Astrocyte (in vitro differentiated cells and primary cell): ENCODE results near the gene UNKL. TPM values are rescaled to one million over a fixed set of nuclear protein-coding genes. Genes with fewer than 3 reads are reported as not detected.

ENCODE experiments used
- DNase-seq: peaks from one replicate; pipeline ENCODE4 v3.0.0-alpha.2; 2010; ENCODE audit warnings: low read depth
- FAIRE-seq: peaks from 2 replicates; lab custom pipeline; 2011; peaks lifted over from hg19 to GRCh38; lab: Jason Lieb, UNC
- H2AFZ ChIP-seq: 2 replicates; pipeline ENCODE4 v1.6.0; 2012; ENCODE audit warnings: low read depth, low read length, inconsistent platforms
- H3K27ac ChIP-seq: 2 replicates; pipeline ENCODE4 v1.5.1; 2011; ENCODE audit warnings: low read depth, low read length, inconsistent platforms
- H3K27me3 ChIP-seq: 2 replicates; pipeline ENCODE4 v1.6.0; 2011; ENCODE audit warnings: low read length, inconsistent platforms; ENCODE audit not compliant: insufficient read depth
- H3K36me3 ChIP-seq: 2 replicates; pipeline ENCODE4 v1.5.1; 2011; ENCODE audit warnings: low read length, inconsistent platforms; ENCODE audit not compliant: insufficient read depth
- H3K4me1 ChIP-seq: 2 replicates; pipeline ENCODE4 v1.5.1; 2011; ENCODE audit warnings: low read length, inconsistent platforms; ENCODE audit not compliant: insufficient read depth
- H3K4me2 ChIP-seq: 2 replicates; pipeline ENCODE4 v1.6.0; 2012; ENCODE audit warnings: low read length, inconsistent platforms
- H3K4me3 ChIP-seq: 2 replicates; pipeline ENCODE4 v1.5.1; 2011; ENCODE audit warnings: low read depth, mild to moderate bottlenecking, low read length, inconsistent platforms; ENCODE audit not compliant: insufficient read depth
- H3K79me2 ChIP-seq: 2 replicates; pipeline ENCODE4 v1.6.0; 2012; ENCODE audit warnings: mild to moderate bottlenecking, low read length, inconsistent platforms; ENCODE audit not compliant: insufficient read depth
- H3K9ac ChIP-seq: 2 replicates; pipeline ENCODE4 v1.6.0; 2012; ENCODE audit warnings: mild to moderate bottlenecking, low read length, inconsistent platforms
- H3K9me3 ChIP-seq: 2 replicates; pipeline ENCODE4 v1.5.1; 2012; ENCODE audit warnings: low read depth, mild to moderate bottlenecking, low read length, inconsistent platforms; ENCODE audit not compliant: insufficient read depth
- H4K20me1 ChIP-seq: 2 replicates; pipeline ENCODE4 v1.6.0; 2012; ENCODE audit warnings: low read length, inconsistent platforms; ENCODE audit not compliant: insufficient read depth
- H3K27ac Mint-ChIP-seq: one replicate; pipeline ENCODE4 v1.8.0; 2021; ENCODE audit warnings: mild to moderate bottlenecking, mixed read lengths; ENCODE audit not compliant: unreplicated experiment
- H3K27me3 Mint-ChIP-seq: one replicate; pipeline ENCODE4 v1.8.0; 2021; ENCODE audit warnings: low read depth, mixed read lengths; ENCODE audit not compliant: unreplicated experiment
- H3K36me3 Mint-ChIP-seq: one replicate; pipeline ENCODE4 v1.8.0; 2021; ENCODE audit warnings: low read depth, mixed read lengths; ENCODE audit not compliant: unreplicated experiment
- H3K4me1 Mint-ChIP-seq: one replicate; pipeline ENCODE4 v1.8.0; 2021; ENCODE audit warnings: low read depth, mixed read lengths; ENCODE audit not compliant: unreplicated experiment
- H3K4me3 Mint-ChIP-seq: one replicate; pipeline ENCODE4 v1.8.0; 2021; ENCODE audit warnings: mild to moderate bottlenecking, moderate library complexity, mixed read lengths; ENCODE audit not compliant: unreplicated experiment
- H3K9me3 Mint-ChIP-seq: one replicate; pipeline ENCODE4 v1.8.0; 2021; ENCODE audit warnings: mild to moderate bottlenecking, mixed read lengths; ENCODE audit not compliant: unreplicated experiment
- EZH2 ChIP-seq: IDR thresholded peaks from 2 replicates; pipeline ENCODE4 v1.6.1; 2012; ENCODE audit warnings: mild to moderate bottlenecking, low read length, inconsistent platforms; ENCODE audit not compliant: insufficient read depth
- total RNA-seq: library from RNA; stranded (reverse); gene quantifications from 2 replicates; pipeline ENCODE4 v1.2.1, GENCODE V29; 2021
- TF ChIP-seq, protein P1 (sequence below): IDR thresholded peaks from 2 replicates; pipeline ENCODE4 v1.5.1; 2011; ENCODE audit warnings: low read depth, mild to moderate bottlenecking, inconsistent platforms, low read length, moderate library complexity; ENCODE audit not compliant: insufficient read depth

Gene UNKL
- total RNA-seq, 1 donor from 2014 or later = 10.7 TPM

DNA sequence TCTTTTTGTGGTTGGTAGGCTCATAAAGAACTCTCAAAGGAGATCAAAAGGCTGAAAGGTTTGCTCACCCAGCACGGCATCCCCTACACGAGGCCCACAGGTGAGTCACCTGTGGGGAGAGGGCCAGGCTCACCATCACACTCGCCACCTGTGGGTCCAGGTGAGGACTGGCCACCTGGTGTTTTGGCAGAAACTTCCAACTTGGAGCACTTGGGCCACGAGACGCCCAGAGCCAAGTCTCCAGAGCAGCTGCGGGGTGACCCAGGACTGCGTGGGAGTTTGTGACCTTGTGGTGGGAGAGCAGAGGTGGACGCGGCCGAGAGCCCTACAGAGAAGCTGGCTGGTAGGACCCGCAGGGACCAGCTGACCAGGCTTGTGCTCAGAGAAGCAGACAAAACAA is 51.7 kb downstream of the UNKL start:
- Histone ChIP-seq H3K27ac (no peak overlapping the region), H3K79me2 (peaks cover 46% of the 10 kb centered on the region), H3K4me2 (no peak overlapping the region), H3K4me3 (no peak overlapping the region), H3K36me3 (peaks cover 7% of the 10 kb centered on the region), H3K9me3 (no peaks in the 10 kb centered on the region), H2AFZ (no peak overlapping the region), H4K20me1 (peaks cover 56% of the 10 kb centered on the region), H3K4me1 (no peaks in the 10 kb centered on the region), H3K9ac (no peak overlapping the region), H3K27me3 (no peaks in the 10 kb centered on the region)
- FAIRE-seq (no peak), DNase-seq (no peak)
- no peaks in the 10 kb centered on the region for H3K9me3 Mint-ChIP-seq
- H3K27me3 Mint-ChIP-seq = no peaks in the 10 kb centered on the region
- no peak overlapping the region for H3K27ac Mint-ChIP-seq
- TF ChIP-seq, protein P1, sequence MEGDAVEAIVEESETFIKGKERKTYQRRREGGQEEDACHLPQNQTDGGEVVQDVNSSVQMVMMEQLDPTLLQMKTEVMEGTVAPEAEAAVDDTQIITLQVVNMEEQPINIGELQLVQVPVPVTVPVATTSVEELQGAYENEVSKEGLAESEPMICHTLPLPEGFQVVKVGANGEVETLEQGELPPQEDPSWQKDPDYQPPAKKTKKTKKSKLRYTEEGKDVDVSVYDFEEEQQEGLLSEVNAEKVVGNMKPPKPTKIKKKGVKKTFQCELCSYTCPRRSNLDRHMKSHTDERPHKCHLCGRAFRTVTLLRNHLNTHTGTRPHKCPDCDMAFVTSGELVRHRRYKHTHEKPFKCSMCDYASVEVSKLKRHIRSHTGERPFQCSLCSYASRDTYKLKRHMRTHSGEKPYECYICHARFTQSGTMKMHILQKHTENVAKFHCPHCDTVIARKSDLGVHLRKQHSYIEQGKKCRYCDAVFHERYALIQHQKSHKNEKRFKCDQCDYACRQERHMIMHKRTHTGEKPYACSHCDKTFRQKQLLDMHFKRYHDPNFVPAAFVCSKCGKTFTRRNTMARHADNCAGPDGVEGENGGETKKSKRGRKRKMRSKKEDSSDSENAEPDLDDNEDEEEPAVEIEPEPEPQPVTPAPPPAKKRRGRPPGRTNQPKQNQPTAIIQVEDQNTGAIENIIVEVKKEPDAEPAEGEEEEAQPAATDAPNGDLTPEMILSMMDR = no peak
- TF ChIP-seq EZH2 = no peak
- H3K36me3 Mint-ChIP-seq = peaks cover 2% of the 10 kb centered on the region
- H3K4me1 Mint-ChIP-seq = peaks cover 3% of the 10 kb centered on the region
- no peak overlapping the region for H3K4me3 Mint-ChIP-seq

DNA sequence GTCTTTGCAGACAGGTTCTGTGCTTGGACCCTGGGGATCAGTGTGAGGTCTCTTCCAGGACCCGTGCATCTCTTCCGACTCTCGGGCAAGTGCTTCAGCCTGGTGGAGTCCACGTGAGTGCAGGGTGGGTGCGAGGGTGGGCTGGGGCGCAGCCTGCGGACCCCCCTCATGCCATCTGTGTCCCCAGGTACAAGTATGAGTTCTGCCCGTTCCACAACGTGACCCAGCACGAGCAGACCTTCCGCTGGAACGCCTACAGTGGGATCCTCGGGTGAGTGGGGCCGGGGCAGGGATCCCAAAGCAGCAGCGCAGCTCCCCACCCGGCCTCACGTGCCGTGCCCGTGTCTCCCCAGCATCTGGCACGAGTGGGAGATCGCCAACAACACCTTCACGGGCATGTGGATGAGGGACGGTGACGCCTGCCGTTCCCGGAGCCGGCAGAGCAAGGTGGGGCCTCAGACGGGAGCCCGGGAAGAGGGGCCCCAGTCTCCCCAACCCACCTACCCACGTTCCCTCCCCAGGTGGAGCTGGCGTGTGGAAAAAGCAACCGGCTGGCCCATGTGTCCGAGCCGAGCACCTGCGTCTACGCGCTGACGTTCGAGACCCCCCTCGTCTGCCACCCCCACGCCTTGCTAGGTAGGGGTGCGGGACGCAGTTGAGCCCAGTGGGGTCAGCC is 52.7 kb downstream of the UNKL start:
- Mint-ChIP-seq H3K4me1 (peaks cover 3% of the 10 kb centered on the region), H3K9me3 (no peaks in the 10 kb centered on the region), H3K4me3 (no peak overlapping the region), H3K27me3 (no peaks in the 10 kb centered on the region), H3K27ac (no peak overlapping the region), H3K36me3 (peaks cover 2% of the 10 kb centered on the region)
- H4K20me1 ChIP-seq = peaks cover 61% of the 10 kb centered on the region
- no peak overlapping the region for H3K4me3 ChIP-seq
- no peak for DNase-seq
- no peak overlapping the region for H3K27ac ChIP-seq
- peaks cover 52% of the 10 kb centered on the region for H3K79me2 ChIP-seq
- no peak for TF ChIP-seq EZH2
- no peaks in the 10 kb centered on the region for H3K27me3 ChIP-seq
- no peak overlapping the region for H2AFZ ChIP-seq
- no peaks in the 10 kb centered on the region for H3K4me1 ChIP-seq
- no peak overlapping the region for H3K9ac ChIP-seq
- no peak overlapping the region for H3K4me2 ChIP-seq
- no peaks in the 10 kb centered on the region for H3K9me3 ChIP-seq
- H3K36me3 ChIP-seq = peaks cover 7% of the 10 kb centered on the region
- FAIRE-seq = no peak

DNA sequence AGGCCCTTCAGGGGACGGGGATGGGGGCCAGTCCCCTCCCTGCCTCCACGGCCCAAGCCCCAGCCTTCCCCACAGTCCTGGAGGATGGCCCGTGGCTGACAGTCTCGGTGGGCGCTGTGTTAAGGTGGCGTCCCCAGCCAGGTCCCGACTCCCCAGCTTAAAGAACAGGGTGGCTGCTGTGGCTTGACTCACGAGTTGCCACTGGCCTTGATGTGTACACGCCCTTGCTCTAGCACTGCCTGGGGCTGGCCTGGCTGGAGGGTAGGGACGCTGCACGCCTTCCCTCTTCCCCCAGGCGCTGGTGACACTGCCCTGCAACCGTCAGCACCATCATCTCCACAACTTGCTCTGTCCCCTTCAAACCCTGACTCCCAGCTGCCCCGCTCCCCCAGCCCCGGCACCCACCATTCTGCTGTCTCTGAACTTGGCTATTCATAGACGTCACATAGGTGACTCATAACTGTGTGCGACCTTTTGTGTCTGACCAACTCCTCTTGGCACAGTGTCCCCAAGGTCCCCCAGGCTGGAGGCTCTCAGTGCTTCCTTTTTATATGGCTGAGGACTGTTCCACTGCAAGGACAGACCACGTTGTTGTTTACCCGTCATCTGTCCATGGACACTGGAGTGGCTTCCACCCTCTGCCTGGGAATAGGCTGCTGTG is 56.5 kb downstream of the UNKL start:
- no peak overlapping the region for H3K4me3 ChIP-seq
- H2AFZ ChIP-seq = no peak overlapping the region
- H3K27me3 Mint-ChIP-seq = no peaks in the 10 kb centered on the region
- H3K9me3 Mint-ChIP-seq = no peaks in the 10 kb centered on the region
- H3K79me2 ChIP-seq = peaks cover 90% of the 10 kb centered on the region
- FAIRE-seq (no peak), DNase-seq (no peak)
- no peaks in the 10 kb centered on the region for H3K27me3 ChIP-seq
- H3K4me1 ChIP-seq = no peaks in the 10 kb centered on the region
- no peak for TF ChIP-seq EZH2
- TF ChIP-seq, protein P1 = no peak
- no peak overlapping the region for H3K27ac ChIP-seq
- peaks cover 82% of the 10 kb centered on the region for H4K20me1 ChIP-seq
- no peak overlapping the region for H3K4me3 Mint-ChIP-seq
- H3K36me3 Mint-ChIP-seq = peaks cover 2% of the 10 kb centered on the region
- H3K36me3 ChIP-seq = peaks cover 4% of the 10 kb centered on the region
- H3K4me1 Mint-ChIP-seq = peaks cover 7% of the 10 kb centered on the region
- no peak overlapping the region for H3K27ac Mint-ChIP-seq
- H3K9me3 ChIP-seq = no peaks in the 10 kb centered on the region
- H3K9ac ChIP-seq = no peak overlapping the region
- H3K4me2 ChIP-seq = no peak overlapping the region
